Fibroblast of skin of right biceps (primary cell): Measurements from ENCODE around the gene SAMD10.

Experiments used
- DNase-seq: peaks from one replicate; pipeline ENCODE4 v3.0.0-alpha.2; 2013

The SAMD10 gene

GRCh38 chr20:63955281-63955826 lies 24.1 kb downstream of the SAMD10 start:
- no peak for DNase-seq

GRCh38 chr20:63953764-63954429 lies 25.5 kb downstream of the SAMD10 start:
- no peak for DNase-seq

- no peak for DNase-seq
Observed at GRCh38 chr20:63952769-63953168, 26.7 kb downstream of the SAMD10 start.

GRCh38 chr20:63952210-63952535 lies 27.3 kb downstream of the SAMD10 start:
- DNase-seq, result no peak

GRCh38 chr20:63951398-63952209 lies 27.8 kb downstream of the SAMD10 start:
- no peak for DNase-seq

- no peak for DNase-seq
Observed at GRCh38 chr20:63950701-63951397, 28.6 kb downstream of the SAMD10 start.

GRCh38 chr20:63947638-63948456 lies 31.6 kb downstream of the SAMD10 start:
- DNase-seq, result no peak

GRCh38 chr20:63946986-63947637 lies 32.3 kb downstream of the SAMD10 start:
- no peak for DNase-seq

- no peak for DNase-seq
Observed at GRCh38 chr20:63945921-63946920, 33.2 kb downstream of the SAMD10 start.

GRCh38 chr20:63945031-63945658 lies 34.3 kb downstream of the SAMD10 start:
- no peak for DNase-seq

GRCh38 chr20:63944078-63944941 lies 35.1 kb downstream of the SAMD10 start:
- no peak for DNase-seq

GRCh38 chr20:63943808-63944077 lies 35.7 kb downstream of the SAMD10 start:
- no peak for DNase-seq

- DNase-seq, result no peak
Observed at GRCh38 chr20:63942969-63943807, 36.3 kb downstream of the SAMD10 start.

- peak; percentile 36 for DNase-seq
Observed at GRCh38 chr20:63942250-63942951, 37.0 kb downstream of the SAMD10 start.

- DNase-seq, result no peak
Observed at GRCh38 chr20:63941282-63942081, 38.0 kb downstream of the SAMD10 start.

- no peak for DNase-seq
Observed at GRCh38 chr20:63940472-63941266, 38.8 kb downstream of the SAMD10 start.
